Sigmoid colon (tissue), 3 donors: ENCODE data around the gene FNDC8.

Source experiments
- POLR2A ChIP-seq, 2 donors: fragments of 450-650 bp; IDR thresholded peaks; one replicate each; pipeline ENCODE4 v1.6.1; 2016; ENCODE audit warnings: antibody characterized with exemption in 2 of 2, mild to moderate bottlenecking in 2 of 2, moderate library complexity in 2 of 2
- TF ChIP-seq, protein P1 (sequence below), 4 experiments: fragments of 450-650 bp in 3 of 4; fragments of 200-600 bp in 1 of 4; IDR thresholded peaks; one replicate each; pipeline ENCODE4 v1.5.1; 2016 to 2019; ENCODE audit warnings: antibody characterized with exemption in 4 of 4, mild to moderate bottlenecking in 3 of 4, moderate library complexity in 2 of 4

DNA sequence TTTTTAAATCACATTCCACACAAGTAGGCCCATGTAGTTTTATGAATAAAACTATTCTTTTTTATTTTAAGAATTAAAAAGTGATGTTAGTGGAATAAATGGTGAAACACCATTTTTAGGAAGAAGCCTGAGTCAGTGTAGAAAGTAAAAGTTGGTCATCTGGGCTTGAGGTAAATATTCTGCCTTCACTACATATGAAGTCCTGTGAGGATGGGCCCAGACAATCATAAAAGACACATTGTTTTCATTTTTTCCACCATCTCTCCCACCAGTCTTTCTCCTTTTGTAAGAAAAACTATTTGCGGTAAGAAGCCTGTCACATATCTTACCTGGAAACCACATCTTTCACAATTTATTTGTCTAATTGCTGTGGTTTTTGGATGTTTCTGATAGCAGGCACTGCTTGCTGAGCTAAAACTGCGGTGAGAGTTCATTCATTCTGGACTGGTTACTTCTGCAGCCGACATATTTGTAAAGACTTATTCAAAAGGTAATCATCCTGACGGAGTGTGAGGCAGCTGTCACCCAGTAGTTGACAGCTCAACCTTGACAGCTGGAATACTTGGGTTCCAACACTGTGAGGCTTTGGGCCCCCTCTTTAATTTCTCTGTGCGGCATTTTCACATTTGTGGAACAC, 47.3 kb upstream of the FNDC8 start:
- no peak for TF ChIP-seq POLR2A (IDR thresholded peaks at IDR 0.05)
- TF ChIP-seq, protein P1, sequence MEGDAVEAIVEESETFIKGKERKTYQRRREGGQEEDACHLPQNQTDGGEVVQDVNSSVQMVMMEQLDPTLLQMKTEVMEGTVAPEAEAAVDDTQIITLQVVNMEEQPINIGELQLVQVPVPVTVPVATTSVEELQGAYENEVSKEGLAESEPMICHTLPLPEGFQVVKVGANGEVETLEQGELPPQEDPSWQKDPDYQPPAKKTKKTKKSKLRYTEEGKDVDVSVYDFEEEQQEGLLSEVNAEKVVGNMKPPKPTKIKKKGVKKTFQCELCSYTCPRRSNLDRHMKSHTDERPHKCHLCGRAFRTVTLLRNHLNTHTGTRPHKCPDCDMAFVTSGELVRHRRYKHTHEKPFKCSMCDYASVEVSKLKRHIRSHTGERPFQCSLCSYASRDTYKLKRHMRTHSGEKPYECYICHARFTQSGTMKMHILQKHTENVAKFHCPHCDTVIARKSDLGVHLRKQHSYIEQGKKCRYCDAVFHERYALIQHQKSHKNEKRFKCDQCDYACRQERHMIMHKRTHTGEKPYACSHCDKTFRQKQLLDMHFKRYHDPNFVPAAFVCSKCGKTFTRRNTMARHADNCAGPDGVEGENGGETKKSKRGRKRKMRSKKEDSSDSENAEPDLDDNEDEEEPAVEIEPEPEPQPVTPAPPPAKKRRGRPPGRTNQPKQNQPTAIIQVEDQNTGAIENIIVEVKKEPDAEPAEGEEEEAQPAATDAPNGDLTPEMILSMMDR (IDR thresholded peaks at IDR 0.05), result no peak
